DND-41 (cell line): ENCODE measurements around the gene PEAK1.

Source experiments
- EZH2 ChIP-seq: IDR thresholded peaks from 3 replicates; pipeline ENCODE4 v1.6.1; 2012; ENCODE audit warnings: borderline replicate concordance, low read depth, mild to moderate bottlenecking, moderate library complexity, low read length, inconsistent platforms; ENCODE audit not compliant: severe bottlenecking
- TF ChIP-seq, protein P1 (sequence below): IDR thresholded peaks from 2 replicates; pipeline ENCODE4 v1.5.1; 2012; ENCODE audit warnings: borderline replicate concordance, low read length, moderate library complexity, mild to moderate bottlenecking; ENCODE audit not compliant: poor library complexity, severe bottlenecking; ENCODE audit errors: extremely low read depth

DNA sequence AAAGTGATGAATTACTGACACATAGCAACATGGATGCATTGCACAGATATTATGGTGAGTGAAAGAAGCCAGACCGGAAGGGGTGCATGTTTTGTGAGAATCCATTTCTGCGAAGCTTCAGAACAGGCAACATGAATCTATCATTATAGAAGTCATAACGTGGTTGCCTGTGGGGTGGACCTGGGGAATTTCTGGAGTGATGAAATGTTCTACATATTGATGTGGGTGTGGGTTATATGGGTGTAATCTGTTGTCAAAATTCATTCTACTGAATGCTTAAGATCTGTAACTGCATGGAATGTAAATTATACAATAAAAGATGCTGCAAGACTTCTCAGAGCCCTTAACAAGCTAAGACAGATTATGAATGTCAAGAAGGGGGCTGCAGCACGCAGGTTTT is 323.8 kb downstream of the PEAK1 start:
- TF ChIP-seq, protein P1, sequence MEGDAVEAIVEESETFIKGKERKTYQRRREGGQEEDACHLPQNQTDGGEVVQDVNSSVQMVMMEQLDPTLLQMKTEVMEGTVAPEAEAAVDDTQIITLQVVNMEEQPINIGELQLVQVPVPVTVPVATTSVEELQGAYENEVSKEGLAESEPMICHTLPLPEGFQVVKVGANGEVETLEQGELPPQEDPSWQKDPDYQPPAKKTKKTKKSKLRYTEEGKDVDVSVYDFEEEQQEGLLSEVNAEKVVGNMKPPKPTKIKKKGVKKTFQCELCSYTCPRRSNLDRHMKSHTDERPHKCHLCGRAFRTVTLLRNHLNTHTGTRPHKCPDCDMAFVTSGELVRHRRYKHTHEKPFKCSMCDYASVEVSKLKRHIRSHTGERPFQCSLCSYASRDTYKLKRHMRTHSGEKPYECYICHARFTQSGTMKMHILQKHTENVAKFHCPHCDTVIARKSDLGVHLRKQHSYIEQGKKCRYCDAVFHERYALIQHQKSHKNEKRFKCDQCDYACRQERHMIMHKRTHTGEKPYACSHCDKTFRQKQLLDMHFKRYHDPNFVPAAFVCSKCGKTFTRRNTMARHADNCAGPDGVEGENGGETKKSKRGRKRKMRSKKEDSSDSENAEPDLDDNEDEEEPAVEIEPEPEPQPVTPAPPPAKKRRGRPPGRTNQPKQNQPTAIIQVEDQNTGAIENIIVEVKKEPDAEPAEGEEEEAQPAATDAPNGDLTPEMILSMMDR = no peak
- TF ChIP-seq EZH2 = no peak
